H1 (cell line): ENCODE results near the gene ANKRD9. TPM values are rescaled to one million over a fixed set of nuclear protein-coding genes. Genes with fewer than 3 reads are reported as not detected.
A peak's percentile ranks its signal among the peaks of the same experiment; 100 is the strongest.

ENCODE experiments used
- BCL11A ChIP-seq, 2 experiments: IDR thresholded peaks; one replicate each; pipeline ENCODE4 v1.6.1; 2011; ENCODE audit warnings: low read depth in 2 of 2, low read length in 2 of 2, mild to moderate bottlenecking in 2 of 2
- NRF1 ChIP-seq: IDR thresholded peaks from 2 replicates; pipeline ENCODE4 v1.6.1; 2011; ENCODE audit warnings: mild to moderate bottlenecking, low read depth, low read length, improper control_type of control experiment
- PHF8 ChIP-seq: fragments of 200-600 bp; sonication (generic); conservative IDR thresholded peaks from 2 replicates; pipeline ENCODE4 v1.7.1; 2012; ENCODE audit warnings: low read depth, mild to moderate bottlenecking, inconsistent platforms, low read length, moderate library complexity
- POU5F1 ChIP-seq: IDR thresholded peaks from 2 replicates; pipeline ENCODE4 v1.6.1; 2011; ENCODE audit warnings: low read depth, mild to moderate bottlenecking, low read length, moderate library complexity
- TEAD4 ChIP-seq: IDR thresholded peaks from 2 replicates; pipeline ENCODE4 v1.6.1; 2012; ENCODE audit warnings: low read depth, low read length, inconsistent platforms, mixed read lengths
- polyA plus RNA-seq, 7 experiments: library from polyadenylated mRNA; depleted of rRNA in 3 of 7; stranded (reverse) in 5 of 7; unstranded in 2 of 7; fragments of >200 nt in 5 of 7; fragments of 200-250 nt in 2 of 7; gene quantifications; 1 replicate in 5 of 7; 2 replicates in 1 of 7; 4 replicates in 1 of 7; pipeline versions ENCODE4 v1.2.1 to v1.2.3, GENCODE V29; 2011 to 2013; ENCODE audit warnings: missing spikeins in 2 of 7, mixed read lengths in 2 of 7
- total RNA-seq: library from RNA; stranded (reverse); fragmentation: NEBNext Ultra II Directional; extraction: Animal tissue kit (Norgen Biotek cat#: 25700); gene quantifications from 2 replicates; pipeline ENCODE4 v1.2.1, GENCODE V29; 2021
- TF ChIP-seq, protein P1 (sequence below): fragments of 300-600 bp; sonication (generic); IDR thresholded peaks from 2 replicates; pipeline ENCODE4 v1.7.1; 2012; ENCODE audit warnings: low read length, moderate library complexity, mild to moderate bottlenecking, inconsistent platforms; ENCODE audit not compliant: insufficient replicate concordance
- TF ChIP-seq, protein P2 (sequence below): IDR thresholded peaks from 2 replicates; pipeline ENCODE4 v1.6.1; 2011; ENCODE audit warnings: low read depth, mild to moderate bottlenecking, low read length; ENCODE audit not compliant: insufficient read depth

ANKRD9 gene
- total and polyA plus RNA-seq, 2 of the 8 experiments (the other 6 are each of a cell fraction or from before 2014, with no cell fraction given), result 37.0 to 41.8 TPM

- TF ChIP-seq, protein P1, sequence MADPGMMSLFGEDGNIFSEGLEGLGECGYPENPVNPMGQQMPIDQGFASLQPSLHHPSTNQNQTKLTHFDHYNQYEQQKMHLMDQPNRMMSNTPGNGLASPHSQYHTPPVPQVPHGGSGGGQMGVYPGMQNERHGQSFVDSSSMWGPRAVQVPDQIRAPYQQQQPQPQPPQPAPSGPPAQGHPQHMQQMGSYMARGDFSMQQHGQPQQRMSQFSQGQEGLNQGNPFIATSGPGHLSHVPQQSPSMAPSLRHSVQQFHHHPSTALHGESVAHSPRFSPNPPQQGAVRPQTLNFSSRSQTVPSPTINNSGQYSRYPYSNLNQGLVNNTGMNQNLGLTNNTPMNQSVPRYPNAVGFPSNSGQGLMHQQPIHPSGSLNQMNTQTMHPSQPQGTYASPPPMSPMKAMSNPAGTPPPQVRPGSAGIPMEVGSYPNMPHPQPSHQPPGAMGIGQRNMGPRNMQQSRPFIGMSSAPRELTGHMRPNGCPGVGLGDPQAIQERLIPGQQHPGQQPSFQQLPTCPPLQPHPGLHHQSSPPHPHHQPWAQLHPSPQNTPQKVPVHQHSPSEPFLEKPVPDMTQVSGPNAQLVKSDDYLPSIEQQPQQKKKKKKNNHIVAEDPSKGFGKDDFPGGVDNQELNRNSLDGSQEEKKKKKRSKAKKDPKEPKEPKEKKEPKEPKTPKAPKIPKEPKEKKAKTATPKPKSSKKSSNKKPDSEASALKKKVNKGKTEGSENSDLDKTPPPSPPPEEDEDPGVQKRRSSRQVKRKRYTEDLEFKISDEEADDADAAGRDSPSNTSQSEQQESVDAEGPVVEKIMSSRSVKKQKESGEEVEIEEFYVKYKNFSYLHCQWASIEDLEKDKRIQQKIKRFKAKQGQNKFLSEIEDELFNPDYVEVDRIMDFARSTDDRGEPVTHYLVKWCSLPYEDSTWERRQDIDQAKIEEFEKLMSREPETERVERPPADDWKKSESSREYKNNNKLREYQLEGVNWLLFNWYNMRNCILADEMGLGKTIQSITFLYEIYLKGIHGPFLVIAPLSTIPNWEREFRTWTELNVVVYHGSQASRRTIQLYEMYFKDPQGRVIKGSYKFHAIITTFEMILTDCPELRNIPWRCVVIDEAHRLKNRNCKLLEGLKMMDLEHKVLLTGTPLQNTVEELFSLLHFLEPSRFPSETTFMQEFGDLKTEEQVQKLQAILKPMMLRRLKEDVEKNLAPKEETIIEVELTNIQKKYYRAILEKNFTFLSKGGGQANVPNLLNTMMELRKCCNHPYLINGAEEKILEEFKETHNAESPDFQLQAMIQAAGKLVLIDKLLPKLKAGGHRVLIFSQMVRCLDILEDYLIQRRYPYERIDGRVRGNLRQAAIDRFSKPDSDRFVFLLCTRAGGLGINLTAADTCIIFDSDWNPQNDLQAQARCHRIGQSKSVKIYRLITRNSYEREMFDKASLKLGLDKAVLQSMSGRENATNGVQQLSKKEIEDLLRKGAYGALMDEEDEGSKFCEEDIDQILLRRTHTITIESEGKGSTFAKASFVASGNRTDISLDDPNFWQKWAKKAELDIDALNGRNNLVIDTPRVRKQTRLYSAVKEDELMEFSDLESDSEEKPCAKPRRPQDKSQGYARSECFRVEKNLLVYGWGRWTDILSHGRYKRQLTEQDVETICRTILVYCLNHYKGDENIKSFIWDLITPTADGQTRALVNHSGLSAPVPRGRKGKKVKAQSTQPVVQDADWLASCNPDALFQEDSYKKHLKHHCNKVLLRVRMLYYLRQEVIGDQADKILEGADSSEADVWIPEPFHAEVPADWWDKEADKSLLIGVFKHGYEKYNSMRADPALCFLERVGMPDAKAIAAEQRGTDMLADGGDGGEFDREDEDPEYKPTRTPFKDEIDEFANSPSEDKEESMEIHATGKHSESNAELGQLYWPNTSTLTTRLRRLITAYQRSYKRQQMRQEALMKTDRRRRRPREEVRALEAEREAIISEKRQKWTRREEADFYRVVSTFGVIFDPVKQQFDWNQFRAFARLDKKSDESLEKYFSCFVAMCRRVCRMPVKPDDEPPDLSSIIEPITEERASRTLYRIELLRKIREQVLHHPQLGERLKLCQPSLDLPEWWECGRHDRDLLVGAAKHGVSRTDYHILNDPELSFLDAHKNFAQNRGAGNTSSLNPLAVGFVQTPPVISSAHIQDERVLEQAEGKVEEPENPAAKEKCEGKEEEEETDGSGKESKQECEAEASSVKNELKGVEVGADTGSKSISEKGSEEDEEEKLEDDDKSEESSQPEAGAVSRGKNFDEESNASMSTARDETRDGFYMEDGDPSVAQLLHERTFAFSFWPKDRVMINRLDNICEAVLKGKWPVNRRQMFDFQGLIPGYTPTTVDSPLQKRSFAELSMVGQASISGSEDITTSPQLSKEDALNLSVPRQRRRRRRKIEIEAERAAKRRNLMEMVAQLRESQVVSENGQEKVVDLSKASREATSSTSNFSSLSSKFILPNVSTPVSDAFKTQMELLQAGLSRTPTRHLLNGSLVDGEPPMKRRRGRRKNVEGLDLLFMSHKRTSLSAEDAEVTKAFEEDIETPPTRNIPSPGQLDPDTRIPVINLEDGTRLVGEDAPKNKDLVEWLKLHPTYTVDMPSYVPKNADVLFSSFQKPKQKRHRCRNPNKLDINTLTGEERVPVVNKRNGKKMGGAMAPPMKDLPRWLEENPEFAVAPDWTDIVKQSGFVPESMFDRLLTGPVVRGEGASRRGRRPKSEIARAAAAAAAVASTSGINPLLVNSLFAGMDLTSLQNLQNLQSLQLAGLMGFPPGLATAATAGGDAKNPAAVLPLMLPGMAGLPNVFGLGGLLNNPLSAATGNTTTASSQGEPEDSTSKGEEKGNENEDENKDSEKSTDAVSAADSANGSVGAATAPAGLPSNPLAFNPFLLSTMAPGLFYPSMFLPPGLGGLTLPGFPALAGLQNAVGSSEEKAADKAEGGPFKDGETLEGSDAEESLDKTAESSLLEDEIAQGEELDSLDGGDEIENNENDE, result no peak
- TF ChIP-seq BCL11A (IDR thresholded peaks at IDR 0.05; ENCODE audit: low read depth in 2 of 2, low read length in 2 of 2) (no peak), TEAD4 (no peak), POU5F1 (no peak), PHF8 (0 out of 2 replicates have a peak, but pooled peaks have one; percentile 20), NRF1 (no peak)
- TF ChIP-seq, protein P2, sequence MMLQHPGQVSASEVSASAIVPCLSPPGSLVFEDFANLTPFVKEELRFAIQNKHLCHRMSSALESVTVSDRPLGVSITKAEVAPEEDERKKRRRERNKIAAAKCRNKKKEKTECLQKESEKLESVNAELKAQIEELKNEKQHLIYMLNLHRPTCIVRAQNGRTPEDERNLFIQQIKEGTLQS, result peak; percentile 67; the same call in 1 of the 2 replicates
Measured at GRCh38 chr14:102524451-102525218, 15.1 kb upstream of the ANKRD9 start (continued).
